H7 (cell line): ENCODE measurements around the gene BTBD9. TPM values are rescaled to one million over a fixed set of nuclear protein-coding genes. Genes with fewer than 3 reads are reported as not detected.

Source experiments
- DNase-seq: peaks from one replicate; pipeline ENCODE4 v3.0.0; 2012
- H3K27me3 ChIP-seq: 2 replicates; pipeline ENCODE4 v1.6.0; 2011; ENCODE audit warnings: mild to moderate bottlenecking, low read length; ENCODE audit not compliant: control insufficient read depth, insufficient read depth
- H3K36me3 ChIP-seq: replicated peaks from 2 replicates; pipeline ENCODE4 v1.5.1; 2011; ENCODE audit warnings: low read length; ENCODE audit not compliant: control insufficient read depth, insufficient read depth
- H3K4me3 ChIP-seq: 2 replicates; pipeline ENCODE4 v1.5.1; 2011; ENCODE audit warnings: low read depth, mild to moderate bottlenecking, control low read depth, low read length, moderate library complexity; ENCODE audit not compliant: insufficient read depth
- total RNA-seq: library from RNA; depleted of rRNA; stranded (reverse); fragments of >200 nt; shearing (Covaris generic); gene quantifications from 2 replicates; pipeline ENCODE4 v1.2.3, GENCODE V29; 2014

The BTBD9 gene
- total RNA-seq, 1 experiment from 2014 or later = 5.0 TPM

DNA sequence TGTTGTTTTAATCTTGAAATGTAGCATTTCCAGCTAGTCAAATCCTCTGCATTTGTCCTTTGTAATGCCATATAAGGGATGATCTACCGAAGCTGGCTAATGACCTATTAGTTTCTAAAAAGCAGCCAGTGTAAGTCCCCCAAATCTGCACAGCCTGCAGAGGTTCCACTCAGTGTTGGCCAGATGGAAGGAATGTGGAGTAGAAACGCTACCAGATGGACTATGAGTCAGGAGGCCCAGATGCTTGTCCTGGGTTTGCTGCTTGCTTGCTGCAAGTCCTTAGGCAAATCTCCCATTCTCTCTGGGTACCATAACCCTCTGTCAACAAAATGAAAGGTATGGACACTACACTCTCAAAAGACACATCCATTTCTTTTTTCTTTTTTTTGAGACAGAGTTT, 149.8 kb downstream of the BTBD9 start:
- Histone ChIP-seq H3K36me3 (no peaks in the 10 kb centered on the region), H3K4me3 (no peak overlapping the region), H3K27me3 (no peaks in the 10 kb centered on the region)
- DNase-seq = no peak

DNA sequence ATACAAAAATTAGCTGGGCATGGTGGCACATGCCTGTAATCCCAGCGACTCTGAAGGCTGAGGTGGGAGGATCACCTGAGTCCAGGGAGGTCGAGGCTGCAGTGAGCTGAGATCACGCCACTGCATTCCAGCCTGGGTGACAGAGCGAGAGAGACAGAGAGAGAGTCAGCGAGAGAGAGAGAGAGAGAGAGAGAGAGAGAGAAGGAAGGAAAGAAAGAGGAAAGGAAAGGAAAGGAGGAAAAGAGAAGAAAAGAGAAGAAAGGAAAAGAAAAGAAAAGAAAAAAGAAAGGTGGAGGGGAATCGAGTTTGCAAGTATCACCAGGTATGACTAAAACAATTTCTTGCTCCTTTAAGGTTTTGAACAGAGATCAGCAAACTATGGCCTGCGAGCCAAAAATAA, 152.3 kb downstream of the BTBD9 start:
- Histone ChIP-seq H3K27me3 (no peaks in the 10 kb centered on the region), H3K4me3 (no peak overlapping the region), H3K36me3 (no peaks in the 10 kb centered on the region)
- DNase-seq = no peak

DNA sequence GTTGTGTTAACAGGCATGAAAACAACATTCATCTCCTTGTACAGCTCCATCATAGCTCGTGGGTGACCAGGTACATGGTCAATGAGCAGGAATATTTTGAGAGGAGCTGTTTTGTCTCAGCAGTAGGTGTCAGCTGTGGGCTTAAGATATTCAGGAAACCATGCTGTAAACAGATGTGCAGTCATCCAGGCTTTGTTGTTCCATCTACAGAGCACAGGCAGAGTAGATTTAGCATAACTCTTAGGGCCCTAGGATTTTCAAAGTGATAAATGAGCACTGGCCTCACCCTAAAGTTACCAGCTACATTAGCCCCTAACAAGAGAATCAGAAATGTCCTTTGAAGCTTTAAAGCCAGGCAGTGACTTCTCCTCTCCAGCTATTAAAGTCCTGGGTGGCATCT, 154.2 kb downstream of the BTBD9 start:
- H3K36me3 ChIP-seq = no peaks in the 10 kb centered on the region
- no peaks in the 10 kb centered on the region; the same call in 1 of the 2 replicates for H3K27me3 ChIP-seq
- no peak overlapping the region for H3K4me3 ChIP-seq
- DNase-seq = no peak

DNA sequence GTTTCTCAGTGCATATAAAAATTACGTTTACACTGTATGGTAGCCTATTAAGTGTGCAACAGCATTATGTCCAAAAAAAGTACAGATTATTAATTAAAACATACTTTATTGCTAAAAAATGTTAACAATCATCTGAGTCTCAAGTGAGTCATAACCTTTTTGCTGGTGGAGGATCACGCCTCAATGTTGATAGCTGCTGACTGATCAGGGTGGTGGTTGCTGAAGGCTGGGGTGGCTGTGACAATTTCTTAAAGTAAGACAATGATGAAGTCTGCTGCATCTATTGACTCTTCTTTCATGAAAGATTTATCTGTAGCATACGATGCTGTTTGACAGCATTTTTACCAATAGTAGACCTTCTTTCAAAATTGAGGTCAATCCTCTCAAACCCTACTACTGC, 155.1 kb downstream of the BTBD9 start:
- Histone ChIP-seq H3K36me3 (no peaks in the 10 kb centered on the region), H3K27me3 (no peaks in the 10 kb centered on the region; the same call in 1 of the 2 replicates), H3K4me3 (no peak overlapping the region)
- no peak for DNase-seq

DNA sequence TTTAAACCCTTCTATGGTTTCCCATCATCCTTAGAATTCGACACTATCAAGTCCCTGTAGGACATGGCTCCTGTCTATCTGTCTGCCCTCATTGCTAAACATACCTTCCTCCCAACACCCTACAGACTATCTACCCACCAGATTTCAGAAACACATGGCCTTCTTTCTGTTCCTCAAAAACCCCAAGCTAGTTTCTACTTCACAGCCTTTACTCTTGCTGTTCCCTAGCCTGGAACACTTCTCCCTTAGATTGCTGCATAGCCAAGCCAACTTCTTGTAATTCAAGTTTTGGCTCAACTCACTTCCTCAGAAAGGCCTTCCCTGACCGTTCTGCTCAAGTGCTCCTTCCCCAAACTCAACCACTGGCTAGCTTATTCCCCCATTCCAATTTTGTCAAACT, 156.2 kb downstream of the BTBD9 start:
- no peaks in the 10 kb centered on the region; the same call in 1 of the 2 replicates for H3K27me3 ChIP-seq
- no peaks in the 10 kb centered on the region for H3K36me3 ChIP-seq
- no peak overlapping the region for H3K4me3 ChIP-seq
- DNase-seq = no peak

DNA sequence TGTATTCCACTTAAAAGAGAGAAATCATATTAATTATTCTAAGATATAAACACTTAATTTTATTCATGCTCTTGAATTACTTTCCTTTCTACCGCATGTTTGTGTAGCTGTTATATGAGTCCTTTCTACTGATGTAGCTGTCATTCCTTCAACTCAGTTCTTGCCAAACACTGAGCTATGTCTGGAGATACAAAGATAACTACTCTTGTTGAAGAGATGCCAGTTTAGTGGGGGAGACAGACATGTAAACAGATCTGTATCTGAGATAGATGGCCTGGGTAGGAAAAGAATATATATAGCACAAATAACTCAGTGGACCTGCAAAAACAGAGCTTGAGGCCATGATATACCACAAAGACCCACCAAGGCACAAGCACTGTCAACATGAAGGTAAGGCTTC, 157.3 kb downstream of the BTBD9 start:
- H3K36me3 ChIP-seq = no peaks in the 10 kb centered on the region
- no peak for DNase-seq
- no peak overlapping the region for H3K4me3 ChIP-seq
- no peaks in the 10 kb centered on the region; the same call in 1 of the 2 replicates for H3K27me3 ChIP-seq

DNA sequence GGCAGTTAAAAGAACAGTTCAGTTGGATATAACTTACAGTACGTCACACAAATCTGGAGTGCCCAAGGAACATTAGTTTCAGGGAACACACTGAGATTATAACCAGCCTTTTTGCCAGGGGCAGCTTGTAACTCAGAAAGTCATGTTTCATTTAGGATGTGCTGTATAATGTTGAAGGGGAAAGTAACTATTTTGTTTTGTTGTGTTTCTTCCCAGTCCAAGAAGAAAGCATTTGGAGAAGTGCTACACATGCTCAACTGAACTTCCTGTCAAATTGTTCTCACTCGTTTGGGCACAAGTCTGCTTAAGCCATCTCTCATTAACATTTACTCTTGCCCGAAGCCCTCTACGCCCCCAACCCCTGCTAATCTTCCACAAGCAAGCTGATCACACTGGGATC, 157.9 kb downstream of the BTBD9 start:
- Histone ChIP-seq H3K4me3 (no peak overlapping the region), H3K27me3 (no peaks in the 10 kb centered on the region; the same call in 1 of the 2 replicates), H3K36me3 (no peaks in the 10 kb centered on the region)
- no peak for DNase-seq

DNA sequence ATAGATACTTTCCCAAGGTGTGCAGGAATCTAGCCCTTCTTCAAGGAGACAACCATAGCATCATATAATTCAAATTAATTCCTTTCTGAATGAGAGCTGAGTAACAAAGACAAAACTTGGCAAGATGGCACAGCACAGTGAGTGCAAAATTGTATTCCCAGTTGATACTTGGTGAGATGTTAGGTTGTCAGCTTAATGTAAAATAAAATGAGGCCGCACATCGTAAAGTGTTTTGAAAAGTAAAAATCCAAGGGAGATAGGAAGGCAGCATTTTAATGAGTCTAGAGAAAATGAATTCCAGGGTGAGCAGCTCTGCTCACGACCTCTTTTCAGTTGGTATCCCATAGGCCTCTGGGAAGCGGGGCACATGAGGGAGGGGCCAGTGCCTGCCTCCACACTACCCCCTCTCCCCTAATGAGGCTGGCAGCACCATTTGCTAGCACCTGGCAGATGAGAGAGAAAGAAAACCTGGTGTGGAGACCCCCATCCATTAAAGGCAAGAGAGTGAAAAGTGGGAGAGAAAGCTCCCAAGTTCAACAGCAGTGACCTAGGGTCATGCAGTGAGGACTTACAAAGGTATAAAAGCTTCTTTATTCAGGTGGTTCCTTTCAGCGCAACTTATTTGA, 158.4 kb downstream of the BTBD9 start:
- Histone ChIP-seq H3K27me3 (no peaks in the 10 kb centered on the region; the same call in 1 of the 2 replicates), H3K36me3 (no peaks in the 10 kb centered on the region), H3K4me3 (no peak overlapping the region)
- DNase-seq = no peak

DNA sequence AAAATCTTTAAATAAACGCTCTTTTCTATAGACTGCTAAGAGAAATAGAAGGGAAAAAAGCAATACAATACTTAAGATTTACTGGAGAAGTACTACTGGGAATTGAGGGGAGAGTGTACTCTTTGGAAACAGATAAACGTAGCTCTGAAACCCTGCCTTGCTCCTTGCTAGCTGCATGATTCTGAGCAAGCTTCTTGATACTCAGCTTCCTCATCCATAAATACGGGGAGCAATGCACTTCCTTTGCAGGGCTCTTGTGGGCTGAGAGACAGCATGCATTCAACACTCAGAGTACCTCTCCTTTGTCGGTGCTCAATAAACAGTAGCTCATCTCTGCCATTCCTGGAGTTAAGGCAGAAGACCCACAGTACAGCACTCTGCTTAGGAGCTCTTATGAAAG, 159.7 kb downstream of the BTBD9 start:
- no peak for DNase-seq
- no peaks in the 10 kb centered on the region; the same call in 1 of the 2 replicates for H3K27me3 ChIP-seq
- no peaks in the 10 kb centered on the region for H3K36me3 ChIP-seq
- H3K4me3 ChIP-seq = no peak overlapping the region

DNA sequence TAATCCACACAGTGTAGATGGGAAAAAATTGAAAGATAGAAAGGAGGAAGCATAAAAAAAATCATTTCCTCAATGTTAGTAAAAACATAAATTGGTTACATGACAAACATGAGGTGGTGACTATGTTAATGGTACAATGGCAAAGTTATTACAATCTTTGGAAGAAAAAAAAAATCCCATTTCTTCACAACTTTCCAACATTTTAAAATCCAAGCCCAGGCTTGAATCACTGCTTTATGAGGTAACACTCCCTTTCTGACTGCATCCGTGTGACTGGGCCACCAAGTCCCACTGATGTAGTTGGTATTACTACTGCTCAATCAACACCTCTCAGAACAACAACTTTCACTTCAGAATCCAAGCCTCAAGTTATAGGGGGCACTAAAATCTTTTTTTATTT, 160.4 kb downstream of the BTBD9 start:
- H3K4me3 ChIP-seq = no peak overlapping the region
- no peak for DNase-seq
- no peaks in the 10 kb centered on the region; the same call in 1 of the 2 replicates for H3K27me3 ChIP-seq
- no peaks in the 10 kb centered on the region for H3K36me3 ChIP-seq

DNA sequence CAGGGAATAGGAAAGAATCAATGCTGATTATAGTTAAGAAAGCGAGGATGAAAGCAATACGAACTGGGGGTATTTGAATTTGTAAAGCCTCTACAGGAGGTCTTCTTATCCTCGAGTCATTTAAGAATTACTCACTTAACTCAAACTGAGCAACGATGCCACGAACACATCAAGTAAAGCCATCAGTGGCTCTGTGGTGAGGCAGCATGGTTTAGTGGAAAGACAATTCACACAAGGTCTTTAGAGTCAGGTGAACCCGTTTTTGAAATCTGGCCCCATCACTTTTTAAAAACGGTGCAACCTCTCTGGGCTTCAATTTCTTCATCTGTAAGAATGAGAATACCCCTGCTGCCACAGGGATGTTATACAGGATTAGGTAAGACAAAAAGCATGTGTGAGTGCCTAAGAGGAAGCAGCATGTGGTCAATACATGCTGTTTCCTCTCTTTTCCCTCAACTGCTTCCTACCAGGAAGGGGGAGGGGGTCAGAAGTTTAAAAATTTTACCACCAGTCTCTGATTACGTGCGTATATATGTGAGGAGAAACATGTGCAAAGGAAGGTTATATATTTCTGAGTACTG, 162.0 kb downstream of the BTBD9 start:
- peak; percentile 31 for DNase-seq
- Histone ChIP-seq H3K36me3 (no peaks in the 10 kb centered on the region), H3K27me3 (no peaks in the 10 kb centered on the region; the same call in 1 of the 2 replicates), H3K4me3 (no peak overlapping the region)

DNA sequence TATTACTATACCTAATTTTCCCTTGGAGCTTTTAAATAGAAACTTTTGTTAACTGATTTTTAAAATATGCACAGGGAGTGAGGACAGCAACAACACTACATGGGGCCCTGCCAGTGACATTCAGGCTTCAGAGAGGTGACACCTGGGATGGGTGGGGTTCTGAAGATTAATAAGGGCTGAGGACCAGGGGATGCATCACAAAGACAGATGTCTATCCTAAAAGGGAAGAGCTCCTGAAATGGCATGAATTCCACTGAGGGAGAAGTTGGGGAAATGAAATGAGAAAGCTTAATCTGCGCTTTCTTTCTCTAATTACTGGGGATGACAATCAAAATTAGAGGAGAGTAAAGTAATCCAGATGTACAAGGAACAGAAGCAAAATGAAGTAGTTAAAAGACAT, 162.8 kb downstream of the BTBD9 start:
- no peaks in the 10 kb centered on the region; the same call in 1 of the 2 replicates for H3K27me3 ChIP-seq
- DNase-seq = no peak
- H3K4me3 ChIP-seq = no peak overlapping the region
- H3K36me3 ChIP-seq = no peaks in the 10 kb centered on the region

DNA sequence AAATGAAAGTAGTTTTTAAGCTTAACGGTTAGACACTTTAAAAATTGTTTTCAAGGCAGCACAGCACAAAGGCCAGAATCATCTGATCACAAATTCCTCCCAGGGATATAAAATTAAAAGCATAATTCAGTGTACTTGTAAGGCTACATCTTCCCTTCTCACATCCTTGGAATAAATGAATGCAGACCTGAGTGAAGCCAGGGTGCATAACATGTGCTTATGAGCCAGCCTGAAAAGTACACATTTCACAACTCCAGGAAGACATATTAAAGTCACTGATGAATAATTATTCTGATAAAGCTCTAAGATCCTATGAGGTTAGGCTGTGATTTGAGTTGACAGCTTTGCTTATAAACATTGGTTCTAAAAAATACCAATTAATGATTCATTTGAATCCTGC, 163.6 kb downstream of the BTBD9 start:
- DNase-seq = no peak
- no peak overlapping the region for H3K4me3 ChIP-seq
- no peaks in the 10 kb centered on the region; the same call in 1 of the 2 replicates for H3K27me3 ChIP-seq
- no peaks in the 10 kb centered on the region for H3K36me3 ChIP-seq

DNA sequence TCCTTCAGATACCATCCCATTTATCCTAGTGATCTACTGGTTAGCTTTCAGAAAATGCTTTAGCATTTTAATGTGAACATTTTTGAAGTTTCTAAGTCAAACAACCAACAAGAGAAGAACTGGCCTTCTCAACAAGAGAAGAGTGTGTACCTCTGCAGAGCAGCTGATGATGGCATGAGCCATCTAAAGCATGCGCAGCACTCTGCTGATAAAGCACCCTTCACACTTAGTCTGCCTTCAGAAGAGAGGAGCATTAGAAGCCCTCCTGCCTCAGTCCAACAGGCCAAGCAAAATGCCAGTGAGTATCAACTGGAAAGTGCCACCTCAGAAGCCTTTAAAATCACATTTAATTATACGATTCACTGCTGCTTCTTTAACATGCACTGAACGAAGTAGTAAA, 169.2 kb downstream of the BTBD9 start:
- H3K4me3 ChIP-seq = no peak overlapping the region
- DNase-seq = no peak
- no peaks in the 10 kb centered on the region for H3K36me3 ChIP-seq
- H3K27me3 ChIP-seq = no peaks in the 10 kb centered on the region

DNA sequence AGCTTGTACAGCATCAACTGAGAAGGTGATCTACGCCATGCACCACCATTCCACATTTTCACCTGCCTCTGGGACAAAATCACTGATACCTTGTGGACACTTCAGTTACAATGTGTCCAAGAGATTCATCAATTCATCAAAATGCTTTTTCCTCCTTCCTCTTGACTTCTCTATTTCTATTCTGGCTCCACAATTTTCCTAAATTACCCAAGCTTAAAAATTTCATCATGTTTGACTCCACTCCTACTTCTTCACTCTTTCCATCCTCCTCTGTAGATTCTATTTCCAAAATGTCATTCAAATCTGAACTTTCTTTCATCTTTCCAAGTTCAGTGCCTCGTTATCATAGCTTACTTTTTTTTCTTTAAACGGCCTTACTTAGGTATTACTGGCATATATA, 172.2 kb downstream of the BTBD9 start:
- no peak for DNase-seq
- no peaks in the 10 kb centered on the region for H3K27me3 ChIP-seq

More for the DNA sequence above, 172.2 kb downstream of the BTBD9 start:
- Histone ChIP-seq H3K4me3 (no peak overlapping the region), H3K36me3 (no peaks in the 10 kb centered on the region)
